ENCODE results near the gene SLFN14.

SLFN14 gene

DNA sequence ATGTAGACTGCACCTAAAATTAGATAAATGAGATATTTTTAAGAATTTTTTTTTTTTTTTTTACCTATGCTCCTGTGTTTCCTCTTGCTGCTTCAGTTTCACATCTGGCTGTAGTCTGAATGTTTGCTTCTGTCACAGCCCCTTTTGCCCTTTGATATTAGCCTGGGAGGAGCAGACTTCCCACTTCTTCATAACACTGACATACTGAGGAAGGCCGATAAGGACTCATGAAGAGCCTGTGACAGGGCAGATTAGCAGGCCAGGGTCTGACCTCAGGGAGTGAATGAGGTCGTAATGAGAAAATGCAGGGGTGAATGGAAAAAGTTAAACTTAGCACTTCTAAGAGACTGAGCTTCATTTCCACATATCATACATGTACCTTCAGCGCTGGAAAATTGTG lies at the start of gene SLFN14:
Gene SLFN14, minus strand, starts transcription at position 117 of the 400 bp plus-strand sequence. CDS start 2,757 bp downstream, outside the sequence.
- DNase-seq (ENCODE audit: low read depth in 1 of 2, low spot score in 1 of 2), result no peak
- TF ChIP-seq JUND (IDR thresholded peaks at IDR 0.05; ENCODE audit: low read depth), result no peak
- in situ Hi-C loops (cut with HindIII; ENCODE audit: low pct_unique_long_range_greater_than_20kb, low sequenced_read_pairs), result no loop called here

DNA sequence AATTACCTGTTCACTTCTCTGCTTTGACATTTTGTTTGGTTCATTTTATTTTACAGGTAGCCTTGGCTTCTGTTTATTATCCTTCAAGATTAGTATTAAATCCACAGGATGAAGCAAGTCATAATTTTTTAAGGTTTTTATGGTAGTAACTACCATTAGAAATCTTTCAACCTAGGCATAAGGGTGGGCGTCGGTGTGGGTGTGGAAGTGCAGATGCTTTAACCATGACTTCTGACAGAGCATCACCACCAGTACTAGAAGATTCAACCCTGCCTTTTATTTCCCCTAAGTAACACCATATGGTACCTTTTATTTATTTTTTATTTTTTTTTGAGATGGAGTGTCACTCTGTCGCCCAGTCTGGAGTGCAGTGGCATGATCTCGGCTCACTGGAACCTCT lies 49.2 kb upstream of the SLFN14 start:
- no peak for DNase-seq (ENCODE audit: low read depth in 1 of 2, low spot score in 1 of 2)
- in situ Hi-C loops (cut with HindIII; ENCODE audit: low pct_unique_long_range_greater_than_20kb, low sequenced_read_pairs), result loop anchor here (25.0 kb wide), 1 partner anchor 127 kb away; the partner anchor contains the start of gene RASL10B
- TF ChIP-seq JUND (IDR thresholded peaks at IDR 0.05; ENCODE audit: low read depth), result no peak

- DNase-seq (ENCODE audit: low read depth in 1 of 2, low spot score in 1 of 2), result no peak
- no peak for TF ChIP-seq JUND (IDR thresholded peaks at IDR 0.05; ENCODE audit: low read depth)
- in situ Hi-C loops (cut with HindIII; ENCODE audit: low pct_unique_long_range_greater_than_20kb, low sequenced_read_pairs), result loop anchor here (25.0 kb wide), 1 partner anchor 130 kb away; the partner anchor contains the start of gene RASL10B
Measured at GRCh38 chr17:35607239-35607847, 46.7 kb upstream of the SLFN14 start.

GRCh38 chr17:35605678-35606077 lies 45.1 kb upstream of the SLFN14 start:
- in situ Hi-C loops (cut with HindIII; ENCODE audit: low pct_unique_long_range_greater_than_20kb, low sequenced_read_pairs), result loop anchor here (25.0 kb wide), 1 partner anchor 132 kb away; the partner anchor contains the start of gene RASL10B
- TF ChIP-seq JUND (IDR thresholded peaks at IDR 0.05; ENCODE audit: low read depth), result no peak
- no peak for DNase-seq (ENCODE audit: low read depth in 1 of 2, low spot score in 1 of 2)

- DNase-seq (ENCODE audit: low read depth in 1 of 2, low spot score in 1 of 2), result no peak
- in situ Hi-C loops (cut with HindIII; ENCODE audit: low pct_unique_long_range_greater_than_20kb, low sequenced_read_pairs), result loop anchor here (25.0 kb wide), 1 partner anchor 134 kb away; the partner anchor contains the start of gene RASL10B
- no peak for TF ChIP-seq JUND (IDR thresholded peaks at IDR 0.05; ENCODE audit: low read depth)
Measured at GRCh38 chr17:35603674-35604073, 43.1 kb upstream of the SLFN14 start.

GRCh38 chr17:35597604-35598003 lies 37.0 kb upstream of the SLFN14 start:
- no peak for DNase-seq (ENCODE audit: low read depth in 1 of 2, low spot score in 1 of 2)
- no peak for TF ChIP-seq JUND (IDR thresholded peaks at IDR 0.05; ENCODE audit: low read depth)
- in situ Hi-C loops (cut with HindIII; ENCODE audit: low pct_unique_long_range_greater_than_20kb, low sequenced_read_pairs), result no loop called here

DNA sequence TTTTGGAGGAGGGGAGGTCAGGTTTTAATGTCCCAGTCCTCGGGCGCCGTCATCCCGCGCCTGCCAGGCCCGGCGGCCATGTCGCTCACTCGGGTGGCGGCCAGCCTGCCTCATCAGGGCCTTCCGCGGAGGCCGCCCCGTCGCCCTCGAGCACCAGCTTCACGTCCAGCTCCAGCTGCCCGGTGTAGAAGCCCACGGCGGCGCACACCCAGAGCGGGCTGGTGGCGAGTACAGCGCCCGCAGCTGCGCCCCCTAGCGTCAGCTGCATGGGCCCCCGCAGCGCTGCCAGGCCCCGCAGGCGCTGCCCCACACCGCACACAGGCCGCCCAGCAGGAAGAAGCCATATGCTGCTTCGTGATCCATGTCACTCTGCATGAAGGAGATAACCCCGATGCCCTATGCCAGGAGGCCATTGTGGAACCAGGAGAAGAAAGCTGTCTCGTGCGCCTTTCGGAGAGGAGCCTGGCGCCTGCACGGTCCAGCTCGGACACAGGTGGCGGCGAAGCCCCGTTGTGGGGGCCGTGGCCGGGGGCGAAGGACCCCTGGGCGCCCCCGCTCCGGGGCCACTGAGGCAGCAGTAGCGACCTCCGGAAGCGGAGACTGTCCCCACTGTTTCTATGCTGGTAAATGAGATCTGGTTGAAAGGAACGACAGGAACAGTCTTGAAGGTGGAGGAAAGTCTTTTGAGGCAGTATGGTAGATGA lies 36.1 kb upstream of the SLFN14 start:
- no peak for DNase-seq (ENCODE audit: low read depth in 1 of 2, low spot score in 1 of 2)
- TF ChIP-seq JUND (IDR thresholded peaks at IDR 0.05; ENCODE audit: low read depth), result no peak
- in situ Hi-C loops (cut with HindIII; ENCODE audit: low pct_unique_long_range_greater_than_20kb, low sequenced_read_pairs), result no loop called here

DNA sequence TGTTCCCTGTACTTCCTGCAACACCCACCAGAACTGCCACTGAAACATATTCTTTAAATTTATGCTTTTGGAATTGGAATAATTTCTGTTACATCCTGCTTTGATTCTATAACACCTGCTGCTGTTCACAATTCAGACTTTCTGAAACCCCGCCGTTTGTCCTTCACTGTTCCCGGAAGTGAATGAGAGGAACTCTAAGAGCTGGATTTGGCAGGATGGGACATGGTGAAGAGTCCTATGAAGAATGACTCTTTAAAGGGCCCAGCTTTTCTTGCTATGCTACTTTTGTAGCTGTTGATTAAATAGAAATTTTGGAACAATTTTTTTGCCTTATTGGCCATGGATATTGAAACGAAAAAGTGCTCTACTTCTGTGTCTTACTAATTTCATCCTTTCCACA lies 35.5 kb upstream of the SLFN14 start:
- no peak for DNase-seq (ENCODE audit: low read depth in 1 of 2, low spot score in 1 of 2)
- TF ChIP-seq JUND (IDR thresholded peaks at IDR 0.05; ENCODE audit: low read depth), result no peak
- in situ Hi-C loops (cut with HindIII; ENCODE audit: low pct_unique_long_range_greater_than_20kb, low sequenced_read_pairs), result no loop called here

- in situ Hi-C loops (cut with HindIII; ENCODE audit: low pct_unique_long_range_greater_than_20kb, low sequenced_read_pairs), result no loop called here
- TF ChIP-seq JUND (IDR thresholded peaks at IDR 0.05; ENCODE audit: low read depth), result peak; percentile 22; the same call in 1 of the 2 replicates
- peak; percentile 63 to 89 for DNase-seq (ENCODE audit: low read depth in 1 of 2, low spot score in 1 of 2)
Measured at GRCh38 chr17:35588196-35588920, 27.7 kb upstream of the SLFN14 start.

DNA sequence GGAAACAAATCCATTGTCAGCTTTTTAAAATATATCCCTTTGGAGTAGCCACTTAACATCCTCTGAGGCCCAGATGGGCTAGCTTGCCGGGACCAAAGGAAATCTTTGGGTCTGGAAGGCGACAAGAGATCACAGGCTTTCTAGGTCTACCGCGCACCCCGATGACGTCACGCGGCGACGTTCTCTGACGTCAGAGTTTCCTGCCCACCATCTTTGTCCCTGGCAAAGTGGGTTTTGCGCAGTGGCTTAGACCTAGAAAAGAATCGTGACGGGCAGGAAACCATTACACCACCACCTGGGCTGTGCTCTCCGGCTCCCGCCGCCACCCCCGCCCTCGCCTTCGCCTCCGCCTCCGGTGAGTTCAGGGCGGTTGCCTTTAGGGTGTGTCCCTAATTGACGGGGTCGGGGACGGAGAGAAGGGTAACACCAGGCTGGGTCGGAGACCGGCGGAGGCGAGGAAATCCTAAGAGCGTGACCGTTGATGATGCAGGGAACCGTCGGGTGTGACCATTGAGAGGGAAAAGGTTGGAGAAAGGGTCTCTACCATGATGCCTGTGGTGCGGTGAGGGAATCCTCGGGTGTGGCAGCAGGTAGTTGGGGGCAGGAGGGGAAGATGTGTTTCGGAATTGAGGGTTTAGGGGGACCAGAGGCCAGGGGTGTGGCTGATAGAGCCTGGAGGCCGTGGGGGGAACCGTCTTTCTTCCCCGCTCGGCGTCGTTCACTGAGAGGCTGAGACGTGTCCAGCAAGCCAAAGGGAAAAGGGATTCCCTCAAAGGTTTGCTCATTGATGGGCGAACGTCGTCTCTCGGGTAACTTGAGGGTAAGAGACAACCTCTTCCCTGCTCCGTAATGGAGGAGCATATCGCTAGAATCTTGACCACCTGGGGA lies 26.7 kb upstream of the SLFN14 start, which contains the start of gene AP2B1:
Gene AP2B1, plus strand, starts transcription at position 249 of the 888 bp plus-strand sequence. CDS start 6,709 bp downstream, outside the sequence.
- TF ChIP-seq JUND (IDR thresholded peaks at IDR 0.05; ENCODE audit: low read depth), result no peak
- DNase-seq (ENCODE audit: low read depth in 1 of 2, low spot score in 1 of 2), result peak; percentile 77 to 99
- in situ Hi-C loops (cut with HindIII; ENCODE audit: low pct_unique_long_range_greater_than_20kb, low sequenced_read_pairs), result no loop called here

DNA sequence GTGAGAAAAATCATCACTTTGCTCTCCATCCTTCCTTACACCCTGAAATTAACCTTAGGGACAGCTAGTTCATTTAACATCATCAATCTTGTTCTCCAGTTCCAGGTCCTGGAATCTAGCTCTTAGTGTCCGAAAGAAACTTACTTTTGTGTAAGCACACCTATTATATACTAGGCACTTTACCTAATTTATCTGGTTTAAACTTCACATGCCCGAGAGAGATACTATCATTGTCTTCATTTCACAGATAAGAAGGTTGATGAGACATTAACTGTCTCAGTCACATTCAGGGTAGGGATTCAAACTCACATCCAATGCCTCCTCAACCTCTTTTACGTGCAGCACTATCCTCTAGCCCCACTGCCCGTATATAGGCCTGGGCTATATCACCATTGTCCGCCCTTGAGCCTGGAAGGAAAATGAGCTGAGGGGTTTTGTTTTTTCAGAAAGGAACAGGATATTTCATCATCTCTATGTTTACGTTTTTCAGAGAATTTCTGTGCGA lies 26.0 kb upstream of the SLFN14 start:
- DNase-seq (ENCODE audit: low read depth in 1 of 2, low spot score in 1 of 2), result no peak
- in situ Hi-C loops (cut with HindIII; ENCODE audit: low pct_unique_long_range_greater_than_20kb, low sequenced_read_pairs), result no loop called here
- no peak for TF ChIP-seq JUND (IDR thresholded peaks at IDR 0.05; ENCODE audit: low read depth)

GRCh38 chr17:35584061-35584460 lies 23.4 kb upstream of the SLFN14 start:
- TF ChIP-seq JUND (IDR thresholded peaks at IDR 0.05; ENCODE audit: low read depth), result no peak
- in situ Hi-C loops (cut with HindIII; ENCODE audit: low pct_unique_long_range_greater_than_20kb, low sequenced_read_pairs), result no loop called here
- no peak for DNase-seq (ENCODE audit: low read depth in 1 of 2, low spot score in 1 of 2)
